Thymus (tissue), 11 donors: ENCODE measurements around the gene TMEM19. TPM values are rescaled to one million over a fixed set of nuclear protein-coding genes. Genes with fewer than 3 reads are reported as not detected.
"Not testable (repeated sequence)": the region's sequence is repeated elsewhere in the genome, so short reads cannot be mapped to it uniquely, and the experiment has no call there.

Experiments
- DNase-seq, 9 donors: peaks; one replicate each; pipeline ENCODE4 v3.0.0-alpha.2; 2013; ENCODE audit warnings: low spot score in 9 of 9, low read depth in 6 of 9, missing footprints in 1 of 9
- H3K27ac ChIP-seq, 2 donors: one replicate each; pipeline ENCODE4 v1.5.1; 2013; ENCODE audit warnings: control low read depth in 1 of 2, low read depth in 1 of 2, low read length in 1 of 2, mild to moderate bottlenecking in 1 of 2, moderate library complexity in 1 of 2
- H3K27me3 ChIP-seq, 2 donors: one replicate each; pipeline ENCODE4 v1.5.1; 2013; ENCODE audit warnings: low read length in 1 of 2; ENCODE audit not compliant: control insufficient read depth in 2 of 2, insufficient read depth in 1 of 2
- H3K36me3 ChIP-seq, 2 donors: one replicate each; pipeline ENCODE4 v1.5.1; 2013; ENCODE audit warnings: low read length in 1 of 2, mild to moderate bottlenecking in 1 of 2, moderate library complexity in 1 of 2; ENCODE audit not compliant: control insufficient read depth in 2 of 2, insufficient read depth in 2 of 2
- H3K4me1 ChIP-seq, 2 donors: one replicate each; pipeline ENCODE4 v1.5.1; 2013; ENCODE audit warnings: low read length in 2 of 2; ENCODE audit not compliant: control insufficient read depth in 2 of 2, insufficient read depth in 2 of 2
- H3K4me3 ChIP-seq, 2 donors: one replicate each; pipeline ENCODE4 v1.5.1; 2013; ENCODE audit warnings: low read length in 2 of 2, control low read depth in 1 of 2, mild to moderate bottlenecking in 1 of 2
- H3K9me3 ChIP-seq, 2 donors: one replicate each; pipeline ENCODE4 v1.5.1; 2013; ENCODE audit warnings: low read length in 1 of 2, mild to moderate bottlenecking in 1 of 2; ENCODE audit not compliant: control insufficient read depth in 2 of 2, insufficient read depth in 1 of 2
- WGBS: extraction: QIAGEN DNeasy Blood & Tissue Kit; methylation state at CpG from one replicate; pipeline ENCODE4 v1.1.7; 2013; 5-methylcytosine and 5-hydroxymethylcytosine counted together
- polyA plus RNA-seq: library from polyadenylated mRNA; stranded (reverse); fragments of 200-250 nt; gene quantifications from one replicate; pipeline ENCODE4 v1.2.3, GENCODE V29; 2013
- total RNA-seq: library from RNA; stranded (reverse); fragments of 120-200 nt; gene quantifications from one replicate; pipeline ENCODE4 v1.2.4, GENCODE V29; 2013
- donor health status: healthy.

TMEM19 gene
- total and polyA plus RNA-seq, 2 donors: 12.1 to 24.7 TPM

- not testable (repeated sequence) for H3K9me3 ChIP-seq, H3K4me3 ChIP-seq, DNase-seq, H3K27ac ChIP-seq, H3K4me1 ChIP-seq, H3K27me3 ChIP-seq
- peaks cover 2 to 19% of the 10 kb centered on the region in 2 donors for H3K36me3 ChIP-seq
- 88% methylated on average over 5 of the region's 5 CpGs for WGBS
Measured at GRCh38 chr12:71693651-71694050, 7.8 kb downstream of the TMEM19 start.

GRCh38 chr12:71694099-71694820, 8.4 kb downstream of the TMEM19 start:
- Histone ChIP-seq H3K36me3 (peaks cover 2 to 25% of the 10 kb centered on the region in 2 donors), H3K27me3 (no peaks in the 10 kb centered on the region), H3K9me3 (no peaks in the 10 kb centered on the region), H3K4me1 (no peaks in the 10 kb centered on the region), H3K4me3 (no peak overlapping the region), H3K27ac (peak overlapping the region in 1 of 2 donors; percentile 31)
- 98% methylated on average over 1 of the region's 1 CpG for WGBS
- DNase-seq: no peak

GRCh38 chr12:71695782-71696181, 9.9 kb downstream of the TMEM19 start:
- 99% methylated on average over 1 of the region's 1 CpG for WGBS
- no peaks in the 10 kb centered on the region for H3K4me1 ChIP-seq
- no peak overlapping the region for H3K4me3 ChIP-seq
- no peaks in the 10 kb centered on the region for H3K9me3 ChIP-seq
- DNase-seq: no peak
- H3K36me3 ChIP-seq: peaks cover 4 to 36% of the 10 kb centered on the region in 2 donors
- H3K27me3 ChIP-seq: no peaks in the 10 kb centered on the region
- H3K27ac ChIP-seq: no peak overlapping the region

- H3K27ac ChIP-seq, H3K4me3 ChIP-seq, DNase-seq, H3K27me3 ChIP-seq, H3K9me3 ChIP-seq, H3K4me1 ChIP-seq: not testable (repeated sequence)
- 96% methylated on average over 8 of the region's 8 CpGs for WGBS
- H3K36me3 ChIP-seq: peaks cover 6 to 43% of the 10 kb centered on the region in 2 donors
Measured at GRCh38 chr12:71702181-71702580, 16.3 kb downstream of the TMEM19 start.

GRCh38 chr12:71702590-71702989, 16.7 kb downstream of the TMEM19 start:
- Histone ChIP-seq H3K27me3 (no peaks in the 10 kb centered on the region), H3K4me1 (no peaks in the 10 kb centered on the region), H3K36me3 (peaks cover 6 to 40% of the 10 kb centered on the region in 2 donors), H3K4me3 (no peak overlapping the region), H3K9me3 (no peaks in the 10 kb centered on the region), H3K27ac (no peak overlapping the region)
- WGBS: 97% methylated on average over 5 of the region's 5 CpGs
- no peak for DNase-seq

- Histone ChIP-seq H3K4me3 (no peak overlapping the region), H3K4me1 (no peaks in the 10 kb centered on the region), H3K36me3 (peaks cover 6 to 34% of the 10 kb centered on the region in 2 donors), H3K27ac (peak overlapping the region in 1 of 2 donors; percentile 2), H3K27me3 (no peaks in the 10 kb centered on the region), H3K9me3 (no peaks in the 10 kb centered on the region)
- DNase-seq: no peak
- 92% methylated on average over 2 of the region's 2 CpGs for WGBS
Measured at GRCh38 chr12:71703206-71703605, 17.3 kb downstream of the TMEM19 start.

GRCh38 chr12:71704920-71705319, 19.0 kb downstream of the TMEM19 start:
- no peak overlapping the region for H3K4me3 ChIP-seq
- H3K27me3 ChIP-seq: no peaks in the 10 kb centered on the region
- H3K4me1 ChIP-seq: no peaks in the 10 kb centered on the region
- no peaks in the 10 kb centered on the region for H3K9me3 ChIP-seq
- WGBS: 95% methylated on average over 2 of the region's 2 CpGs
- H3K27ac ChIP-seq: no peak overlapping the region
- no peak for DNase-seq
- peaks cover 3 to 20% of the 10 kb centered on the region in 2 donors for H3K36me3 ChIP-seq

GRCh38 chr12:71708658-71709057, 22.8 kb downstream of the TMEM19 start:
- H3K4me3 ChIP-seq: no peak overlapping the region
- 100% methylated on average over 1 of the region's 1 CpG for WGBS
- DNase-seq: no peak
- no peaks in the 10 kb centered on the region for H3K27me3 ChIP-seq
- no peak overlapping the region for H3K27ac ChIP-seq
- no peaks in the 10 kb centered on the region for H3K4me1 ChIP-seq
- H3K36me3 ChIP-seq: peaks cover 0 to 2% of the 10 kb centered on the region in 2 donors
- H3K9me3 ChIP-seq: peaks cover 0 to 3% of the 10 kb centered on the region in 2 donors

- 94% methylated on average over 7 of the region's 7 CpGs for WGBS
- DNase-seq: no peak
- Histone ChIP-seq H3K27ac (peak overlapping the region in 1 of 2 donors; percentile 15), H3K4me1 (no peaks in the 10 kb centered on the region), H3K27me3 (no peaks in the 10 kb centered on the region), H3K36me3 (no peaks in the 10 kb centered on the region), H3K4me3 (no peak overlapping the region), H3K9me3 (peaks cover 0 to 7% of the 10 kb centered on the region in 2 donors)
Measured at GRCh38 chr12:71710276-71711125, 24.6 kb downstream of the TMEM19 start.
